ENCODE data around the gene BTBD6.

DNA sequence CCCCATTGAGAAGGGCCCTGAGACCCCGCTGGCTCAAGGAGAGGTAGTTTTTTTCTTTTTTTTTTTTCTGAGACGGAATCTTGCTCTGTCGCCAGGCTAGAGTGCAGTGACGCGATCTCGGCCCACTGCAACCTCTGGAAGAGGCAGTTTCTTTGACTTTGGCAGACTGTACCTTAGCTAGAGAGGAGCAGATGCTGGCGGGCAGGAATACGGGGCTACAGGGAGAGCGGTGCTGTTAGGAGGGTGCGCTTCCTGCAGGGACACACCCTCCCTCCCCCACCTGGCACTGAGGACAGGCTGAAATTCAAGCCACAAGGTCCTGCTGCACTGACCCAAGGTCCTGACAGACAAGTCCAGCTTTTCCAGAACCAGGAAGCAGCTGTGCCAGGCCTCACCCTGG is 35.0 kb upstream of the BTBD6 start:
- TF ChIP-seq TEAD4 (IDR thresholded peaks at IDR 0.05) = no peak
- no peak for TF ChIP-seq EP300 (IDR thresholded peaks at IDR 0.05; ENCODE audit: borderline replicate concordance)
